Right atrium auricular region (tissue), 2 donors: ENCODE data around the gene GSE1. TPM values are rescaled to one million over a fixed set of nuclear protein-coding genes. Genes with fewer than 3 reads are reported as not detected.

Source experiments
- DNase-seq: peaks from one replicate; pipeline ENCODE4 v3.0.0-alpha.2; 2019; ENCODE audit warnings: low spot score
- H3K27ac ChIP-seq, 2 donors: fragments of 200-600 bp; sonication (generic); 1 replicate in 1 of 2; 2 replicates in 1 of 2; pipeline ENCODE4 v1.5.1; 2016 to 2019
- H3K27me3 ChIP-seq, 2 donors: fragments of 200-600 bp; sonication (generic); one replicate each; pipeline versions ENCODE4 v1.5.1 to v1.6.0; 2017 to 2019
- H3K36me3 ChIP-seq: fragments of 200-600 bp; sonication (generic); one replicate; pipeline ENCODE4 v1.5.1; 2016
- H3K4me1 ChIP-seq, 2 donors: fragments of 200-600 bp; sonication (generic); one replicate each; pipeline versions ENCODE4 v1.5.1 to v1.6.0; 2017 to 2019
- H3K4me3 ChIP-seq, 2 donors: fragments of 200-600 bp; sonication (generic); 1 replicate in 1 of 2; 2 replicates in 1 of 2; pipeline ENCODE4 v1.5.1; 2017 to 2019; ENCODE audit warnings: mild to moderate bottlenecking in 1 of 2, moderate library complexity in 1 of 2
- H3K9me3 ChIP-seq, 2 donors: fragments of 200-600 bp; sonication (generic); one replicate each; pipeline ENCODE4 v1.5.1; 2019
- CTCF ChIP-seq, 2 donors: fragments of 200-600 bp; sonication (generic); IDR thresholded peaks; one replicate each; pipeline ENCODE4 v1.5.1; 2019; ENCODE audit warnings: antibody characterized with exemption in 2 of 2
- total RNA-seq, 2 donors: library from RNA; depleted of rRNA; stranded (reverse); fragments of >200 nt; gene quantifications; one replicate each; pipeline ENCODE4 v1.1.0, GENCODE V29; 2016

GSE1 gene
- total RNA-seq, 2 donors from 2014 or later: 37.1 to 55.7 TPM

GRCh38 chr16:85665929-85666328 lies 52.8 kb downstream of the GSE1 start:
- Histone ChIP-seq H3K27ac (no peak overlapping the region), H3K27me3 (no peaks in the 10 kb centered on the region), H3K4me3 (no peak overlapping the region), H3K36me3 (peaks cover 96% of the 10 kb centered on the region), H3K9me3 (no peaks in the 10 kb centered on the region), H3K4me1 (no peaks in the 10 kb centered on the region)
- DNase-seq: no peak
- no peak for TF ChIP-seq CTCF (IDR thresholded peaks at IDR 0.05)

GRCh38 chr16:85667261-85667660 lies 54.1 kb downstream of the GSE1 start:
- Histone ChIP-seq H3K27me3 (no peaks in the 10 kb centered on the region), H3K27ac (no peak overlapping the region), H3K36me3 (peaks cover 97% of the 10 kb centered on the region), H3K9me3 (no peaks in the 10 kb centered on the region), H3K4me1 (no peaks in the 10 kb centered on the region), H3K4me3 (no peak overlapping the region)
- no peak for DNase-seq
- no peak for TF ChIP-seq CTCF (IDR thresholded peaks at IDR 0.05)

GRCh38 chr16:85667841-85668413 lies 54.8 kb downstream of the GSE1 start:
- Histone ChIP-seq H3K4me3 (no peak overlapping the region), H3K4me1 (no peaks in the 10 kb centered on the region), H3K36me3 (peaks cover 97% of the 10 kb centered on the region), H3K27ac (no peak overlapping the region), H3K9me3 (no peaks in the 10 kb centered on the region), H3K27me3 (no peaks in the 10 kb centered on the region)
- DNase-seq: no peak
- no peak for TF ChIP-seq CTCF (IDR thresholded peaks at IDR 0.05)

- Histone ChIP-seq H3K9me3 (no peaks in the 10 kb centered on the region), H3K4me1 (peaks cover 0 to 5% of the 10 kb centered on the region in 2 donors), H3K36me3 (peaks cover 89% of the 10 kb centered on the region), H3K4me3 (no peak overlapping the region), H3K27me3 (no peaks in the 10 kb centered on the region), H3K27ac (no peak overlapping the region)
- no peak for TF ChIP-seq CTCF (IDR thresholded peaks at IDR 0.05)
- no peak for DNase-seq
Measured at GRCh38 chr16:85668676-85669424, 55.7 kb downstream of the GSE1 start.

- no peak for TF ChIP-seq CTCF (IDR thresholded peaks at IDR 0.05)
- no peak overlapping the region for H3K27ac ChIP-seq
- peaks cover 69% of the 10 kb centered on the region for H3K36me3 ChIP-seq
- H3K4me1 ChIP-seq: peaks cover 0 to 18% of the 10 kb centered on the region in 2 donors
- DNase-seq: no peak
- H3K27me3 ChIP-seq: no peaks in the 10 kb centered on the region
- no peak overlapping the region for H3K4me3 ChIP-seq
- H3K9me3 ChIP-seq: no peaks in the 10 kb centered on the region
Measured at GRCh38 chr16:85670840-85671239, 57.7 kb downstream of the GSE1 start.
